NCI-H1105 treated with DMSO at 0.1 percent for 48 hours (cell line): ENCODE data around the gene UBL3.
A peak's percentile ranks its signal among the peaks of the same experiment; 100 is the strongest.

ENCODE experiments used
- DNase-seq: peaks from one replicate; lab custom pipeline; 2025; lab: John Stamatoyannopoulos, UW

UBL3 gene, protein sequence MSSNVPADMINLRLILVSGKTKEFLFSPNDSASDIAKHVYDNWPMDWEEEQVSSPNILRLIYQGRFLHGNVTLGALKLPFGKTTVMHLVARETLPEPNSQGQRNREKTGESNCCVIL

GRCh38 chr13:29850213-29850898 lies at the start of gene UBL3:
TSS of gene UBL3 (minus strand) at chr13:29850617. CDS start at chr13:29849538, 1,079 bp downstream.
- peak; percentile 86 for DNase-seq

- DNase-seq, result no peak
Measured at GRCh38 chr13:29897102-29897501, 46.7 kb upstream of the UBL3 start.

DNA sequence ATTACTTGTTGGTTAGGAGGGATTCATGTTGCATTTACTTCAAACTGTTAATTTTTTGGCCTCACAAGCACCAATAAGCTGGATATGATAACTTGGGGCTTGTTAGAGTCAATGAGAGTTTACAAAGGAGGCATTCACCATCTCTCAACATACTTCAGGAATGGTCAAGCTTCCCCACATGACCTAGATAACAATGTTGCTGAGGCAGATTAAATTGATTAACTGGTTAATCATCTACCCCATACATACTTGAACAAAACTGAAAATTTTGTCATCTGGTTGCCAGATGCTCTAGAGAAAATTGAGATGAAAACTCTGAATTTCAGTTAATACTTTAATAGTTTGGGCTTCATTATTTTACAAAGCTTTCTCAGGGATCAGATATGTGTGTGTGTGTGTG lies 43.0 kb upstream of the UBL3 start:
- no peak for DNase-seq

- DNase-seq, result no peak
Measured at GRCh38 chr13:29892151-29892550, 41.7 kb upstream of the UBL3 start.

DNA sequence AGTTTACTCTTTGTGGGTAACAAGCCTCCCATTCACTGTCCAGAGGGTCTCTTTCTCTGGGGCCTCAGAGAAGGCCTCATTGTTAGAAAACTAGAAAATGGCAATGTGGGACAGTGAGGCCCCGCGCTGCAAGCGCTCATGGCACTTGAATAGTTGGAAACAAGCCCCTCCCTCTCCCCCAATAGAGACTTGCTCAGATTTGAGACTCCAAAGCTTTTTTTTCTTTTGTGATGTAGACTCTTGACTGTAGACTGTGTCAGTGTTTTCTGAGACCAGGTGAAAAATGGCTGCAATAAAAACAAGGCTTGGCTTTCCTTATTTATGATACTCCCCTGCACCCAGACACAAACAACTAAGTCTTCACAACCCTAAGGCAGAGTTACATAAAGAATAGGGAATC lies 38.7 kb upstream of the UBL3 start:
- DNase-seq, result no peak

GRCh38 chr13:29888306-29888705 lies 37.9 kb upstream of the UBL3 start:
- no peak for DNase-seq

GRCh38 chr13:29887686-29888085 lies 37.3 kb upstream of the UBL3 start:
- DNase-seq, result no peak

- DNase-seq, result no peak
Measured at GRCh38 chr13:29887030-29887557, 36.7 kb upstream of the UBL3 start.

GRCh38 chr13:29886446-29886845 lies 36.0 kb upstream of the UBL3 start:
- no peak for DNase-seq

DNA sequence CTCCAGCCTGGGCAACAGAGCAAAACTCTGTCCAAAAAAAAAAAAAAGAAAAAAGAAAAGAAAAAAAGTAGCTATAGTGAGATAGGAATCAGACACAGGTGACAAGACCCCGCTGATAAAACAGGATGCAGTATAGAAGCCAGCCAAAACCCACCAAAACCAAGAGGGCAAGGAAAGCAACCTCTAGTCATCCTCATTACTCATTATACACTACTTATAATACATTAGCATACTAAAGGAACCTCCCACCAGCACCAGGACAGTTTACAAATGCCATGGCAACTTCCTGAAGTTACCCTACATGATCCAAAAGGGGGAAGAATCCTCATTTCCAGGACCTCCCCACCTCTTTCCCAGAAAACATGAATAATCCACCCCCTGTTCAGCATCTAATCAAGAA lies 35.6 kb upstream of the UBL3 start:
- no peak for DNase-seq

GRCh38 chr13:29884671-29885430 lies 34.4 kb upstream of the UBL3 start:
- no peak for DNase-seq

DNA sequence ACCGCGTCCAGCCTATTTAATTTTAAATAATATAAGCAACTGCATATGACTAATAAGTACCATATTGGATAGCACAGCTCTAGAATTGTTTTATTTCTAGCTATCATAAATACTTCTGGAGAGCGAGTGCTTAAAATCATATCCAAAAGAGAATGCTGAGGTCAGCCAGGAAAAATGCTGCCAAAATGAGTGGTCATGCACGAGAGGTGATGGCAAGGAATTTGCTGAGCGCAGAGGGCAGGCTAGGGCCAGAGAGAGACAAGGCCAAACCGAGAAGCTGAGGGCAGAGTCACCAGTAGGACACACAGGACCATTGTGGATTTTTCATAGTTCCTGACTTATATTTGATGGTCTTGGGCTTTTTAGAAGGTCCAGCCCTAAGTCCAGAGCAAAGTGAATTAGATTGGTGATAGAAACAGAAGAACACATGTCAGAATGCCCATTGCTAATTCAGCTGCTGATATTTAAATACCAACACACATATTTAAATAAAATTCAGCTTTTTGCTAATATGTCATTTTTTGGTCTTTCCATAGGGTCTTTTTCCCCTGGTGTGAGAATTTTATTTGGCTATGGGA lies 33.6 kb upstream of the UBL3 start:
- DNase-seq, result no peak

- DNase-seq, result no peak
Measured at GRCh38 chr13:29882076-29882475, 31.7 kb upstream of the UBL3 start.

GRCh38 chr13:29878101-29878500 lies 27.7 kb upstream of the UBL3 start:
- no peak for DNase-seq

GRCh38 chr13:29877456-29878078 lies 27.1 kb upstream of the UBL3 start:
- DNase-seq, result peak; percentile 25

DNA sequence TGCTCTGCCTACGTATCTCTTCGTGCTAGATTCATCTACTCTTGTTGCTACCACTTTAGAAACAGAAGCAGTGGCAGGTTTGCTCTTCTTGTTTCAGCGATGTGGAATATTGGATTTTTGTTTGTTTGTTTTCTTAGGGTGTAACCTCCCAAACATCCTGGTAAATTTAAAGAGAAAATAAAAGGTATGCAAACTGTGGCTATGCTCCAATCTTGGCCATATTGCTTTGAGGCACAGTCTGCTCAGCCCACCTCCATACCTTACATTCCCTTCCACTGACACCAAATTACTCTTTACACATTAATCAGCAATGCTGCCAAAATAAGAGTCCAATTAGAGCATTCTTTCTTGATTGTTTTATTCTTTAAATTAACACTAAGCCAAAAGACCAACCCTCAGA lies 25.2 kb upstream of the UBL3 start:
- no peak for DNase-seq

GRCh38 chr13:29868581-29868980 lies 18.2 kb upstream of the UBL3 start:
- DNase-seq, result no peak

- DNase-seq, result no peak
Measured at GRCh38 chr13:29865934-29866333, 15.5 kb upstream of the UBL3 start.

DNA sequence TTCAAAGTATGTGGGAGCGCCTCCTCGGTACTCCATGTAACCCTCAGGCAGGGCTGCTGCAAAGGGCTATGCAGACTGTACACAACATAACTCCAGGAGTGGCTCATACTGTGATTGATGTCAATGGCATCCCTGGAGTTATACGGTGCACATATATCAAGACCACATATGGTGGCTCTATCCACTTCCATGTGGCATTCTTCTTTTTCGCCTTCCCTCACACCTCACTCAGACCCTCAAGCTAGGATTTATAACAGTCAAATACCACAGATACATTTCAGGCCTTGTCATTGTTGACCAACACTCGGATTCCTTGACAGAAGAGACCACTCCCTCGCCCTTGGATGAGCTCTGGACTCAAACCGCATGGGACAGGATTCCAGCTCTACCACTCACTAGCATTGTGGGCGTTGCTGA lies 11.3 kb upstream of the UBL3 start:
- no peak for DNase-seq

DNA sequence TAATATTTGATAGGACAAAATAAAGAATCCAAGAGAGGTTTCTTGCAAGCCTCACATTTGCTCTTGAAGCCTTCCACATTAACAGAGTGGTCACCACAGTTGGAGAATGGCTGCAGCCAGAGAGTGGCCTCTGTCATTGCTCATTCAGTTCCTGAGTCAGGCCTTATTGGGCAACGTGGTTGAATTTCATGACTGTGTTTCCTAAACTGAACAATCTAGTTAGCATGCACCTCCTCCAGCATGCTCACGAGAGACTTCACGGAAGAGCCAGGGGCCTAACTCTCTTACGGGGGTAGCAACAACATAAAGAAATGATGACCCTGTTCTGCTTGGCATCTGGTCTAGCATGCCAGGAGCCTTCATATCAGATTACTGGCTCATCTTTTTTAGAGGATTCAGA lies 9.6 kb upstream of the UBL3 start:
- DNase-seq, result no peak

DNA sequence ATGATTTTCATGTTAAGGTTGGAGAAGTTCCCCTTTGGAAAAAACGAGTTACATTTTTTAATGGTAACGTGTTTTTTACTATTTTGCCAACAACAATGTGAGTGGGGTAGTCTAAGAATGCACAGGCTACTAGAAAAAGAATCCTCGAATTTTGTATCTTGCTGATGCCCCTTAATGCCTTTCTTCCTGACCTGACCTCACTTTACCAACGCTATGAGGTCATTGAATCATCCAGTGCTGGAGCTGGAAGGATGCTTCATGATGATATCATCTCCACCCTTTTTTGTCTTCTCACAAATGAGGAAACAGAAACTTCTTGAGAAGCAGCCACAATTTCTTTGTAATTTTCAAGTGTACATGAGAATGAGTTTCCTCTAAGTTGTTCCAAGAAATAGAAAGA lies 8.2 kb upstream of the UBL3 start:
- DNase-seq, result no peak

- DNase-seq, result no peak
Measured at GRCh38 chr13:29858231-29858630, 7.8 kb upstream of the UBL3 start.
